Hepatocyte (in vitro differentiated cells): Measurements from ENCODE around the gene VSIG10L2. TPM values are rescaled to one million over a fixed set of nuclear protein-coding genes. Genes with fewer than 3 reads are reported as not detected.

Experiments
- DNase-seq: peaks from one replicate; pipeline ENCODE4 v3.0.0-alpha.2; 2016; ENCODE audit warnings: low spot score
- H2AFZ ChIP-seq: fragments of 200-600 bp; sonication (generic); 2 replicates; pipeline ENCODE4 v1.6.0; 2016; ENCODE audit warnings: antibody characterized with exemption, mild to moderate bottlenecking
- H3K27ac ChIP-seq: fragments of 200-600 bp; sonication (generic); 2 replicates; pipeline ENCODE4 v1.5.1; 2016; ENCODE audit warnings: mild to moderate bottlenecking
- H3K27me3 ChIP-seq: fragments of 200-600 bp; sonication (generic); 2 replicates; pipeline ENCODE4 v1.6.1; 2016
- H3K36me3 ChIP-seq: fragments of 200-600 bp; sonication (generic); replicated peaks from 2 replicates; pipeline ENCODE4 v1.5.1; 2016; ENCODE audit warnings: low read depth; ENCODE audit not compliant: insufficient read depth
- H3K4me1 ChIP-seq: fragments of 200-600 bp; sonication (generic); 2 replicates; pipeline ENCODE4 v1.5.1; 2016; ENCODE audit warnings: mild to moderate bottlenecking, moderate library complexity; ENCODE audit not compliant: insufficient read depth
- H3K4me2 ChIP-seq: fragments of 200-600 bp; sonication (generic); 2 replicates; pipeline ENCODE4 v1.6.0; 2016
- H3K4me3 ChIP-seq: fragments of 200-600 bp; sonication (generic); 2 replicates; pipeline ENCODE4 v1.5.1; 2016; ENCODE audit warnings: mild to moderate bottlenecking
- H3K79me2 ChIP-seq: fragments of 200-600 bp; sonication (generic); 2 replicates; pipeline ENCODE4 v1.6.0; 2017; ENCODE audit warnings: mild to moderate bottlenecking
- H3K9me2 ChIP-seq: fragments of 200-600 bp; sonication (generic); replicated peaks from 2 replicates; pipeline ENCODE4 v1.6.0; 2017; ENCODE audit warnings: mild to moderate bottlenecking; ENCODE audit not compliant: insufficient read depth
- H3K9me3 ChIP-seq: fragments of 200-600 bp; sonication (generic); 2 replicates; pipeline ENCODE4 v1.5.1; 2016; ENCODE audit warnings: low read depth, mild to moderate bottlenecking
- H4K20me1 ChIP-seq: fragments of 200-600 bp; sonication (generic); 2 replicates; pipeline ENCODE4 v1.6.0; 2016; ENCODE audit warnings: mild to moderate bottlenecking; ENCODE audit not compliant: insufficient read depth, poor library complexity, severe bottlenecking
- CTCF ChIP-seq: fragments of 200-600 bp; sonication (generic); IDR thresholded peaks from 2 replicates; pipeline ENCODE4 v1.5.1; 2016; ENCODE audit warnings: antibody characterized with exemption, mild to moderate bottlenecking; ENCODE audit not compliant: poor library complexity
- EZH2 ChIP-seq: fragments of 200-600 bp; sonication (generic); IDR thresholded peaks from 2 replicates; pipeline ENCODE4 v1.6.1; 2016; ENCODE audit warnings: antibody characterized with exemption, mild to moderate bottlenecking, borderline replicate concordance
- EZH2phosphoT487 ChIP-seq: fragments of 200-600 bp; sonication (generic); IDR thresholded peaks from one replicate; pipeline ENCODE4 v1.6.1; 2018; ENCODE audit warnings: antibody characterized with exemption, mild to moderate bottlenecking, low read depth, moderate library complexity; ENCODE audit not compliant: unreplicated experiment, severe bottlenecking
- WGBS: methylation state at CpG from one replicate; pipeline ENCODE4 v1.1.6; 2016; ENCODE audit warnings: low lambda C conversion rate; ENCODE audit errors: missing lambda C conversion rate; 5-methylcytosine and 5-hydroxymethylcytosine counted together
- polyA plus RNA-seq: library from polyadenylated mRNA; unstranded; fragments of >200 nt; fragmentation: Nextera tagmentation; extraction: Ambion mirVana; gene quantifications from 2 replicates; pipeline ENCODE4 v1.2.1, GENCODE V29; 2016
- total RNA-seq: library from RNA; depleted of rRNA; stranded (reverse); fragments of >200 nt; gene quantifications from 2 replicates; pipeline ENCODE4 v1.2.3, GENCODE V29; 2014

The VSIG10L2 gene
- total and polyA plus RNA-seq, 2 experiments from 2014 or later, result not detected

- H4K20me1 ChIP-seq, result no peaks in the 10 kb centered on the region
- H3K79me2 ChIP-seq, result no peaks in the 10 kb centered on the region
- no peaks in the 10 kb centered on the region for H3K9me2 ChIP-seq
- H3K4me3 ChIP-seq, result no peak overlapping the region
- no peaks in the 10 kb centered on the region for H3K36me3 ChIP-seq
- no peak overlapping the region for H3K27ac ChIP-seq
- WGBS, result 85% methylated on average over 13 of the region's 13 CpGs
- TF ChIP-seq EZH2phosphoT487 (no peak), EZH2 (no peak), CTCF (no peak)
- DNase-seq, result no peak
- no peak overlapping the region for H2AFZ ChIP-seq
- H3K4me1 ChIP-seq, result no peaks in the 10 kb centered on the region
- H3K4me2 ChIP-seq, result no peak overlapping the region
- no peaks in the 10 kb centered on the region for H3K27me3 ChIP-seq
- H3K9me3 ChIP-seq, result no peaks in the 10 kb centered on the region
These were observed 1.4 kb upstream of the VSIG10L2 start for GRCh38 chr11:125944350-125945010.

DNA sequence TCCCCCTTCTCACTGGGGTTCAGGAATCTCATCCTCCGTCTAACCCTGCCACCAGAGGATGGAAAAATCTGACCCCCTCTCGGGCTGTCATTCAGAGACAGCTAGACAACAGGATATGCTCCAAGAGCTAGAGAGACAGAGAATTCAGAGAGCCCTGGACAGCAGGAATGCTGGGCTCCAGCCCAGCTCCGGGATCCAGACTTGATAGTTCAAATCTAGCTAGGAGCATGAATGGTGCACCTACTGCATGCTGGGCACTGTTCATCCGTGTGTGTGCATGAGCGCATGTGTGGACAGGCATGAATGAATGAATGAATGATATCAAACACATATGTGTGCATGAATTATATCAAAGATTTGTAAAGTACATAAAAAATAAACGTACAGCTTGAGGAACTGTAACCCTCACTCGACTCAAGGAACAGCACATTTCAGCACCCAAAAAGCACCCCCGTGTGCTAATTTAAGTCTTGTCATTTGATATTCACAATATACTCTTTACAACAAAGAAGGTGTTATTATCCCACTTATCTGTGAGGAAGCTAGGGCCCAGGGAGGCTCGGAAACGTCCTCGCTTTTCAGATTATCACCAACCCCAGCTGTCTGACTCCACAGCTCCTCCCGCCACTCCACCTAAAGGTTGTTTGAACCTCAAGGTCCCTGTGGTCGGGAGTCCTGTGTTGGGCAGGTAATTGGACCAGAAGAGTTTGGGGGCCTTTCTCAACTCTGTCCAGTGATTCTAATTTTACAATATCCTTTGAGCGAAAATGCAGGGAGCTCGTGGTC, 640 bp upstream of the VSIG10L2 start:
- Histone ChIP-seq H3K4me2 (no peak overlapping the region), H2AFZ (no peak overlapping the region), H3K79me2 (no peaks in the 10 kb centered on the region), H3K27ac (no peak overlapping the region), H3K9me2 (no peaks in the 10 kb centered on the region), H3K36me3 (no peaks in the 10 kb centered on the region), H3K27me3 (no peaks in the 10 kb centered on the region), H3K4me1 (no peaks in the 10 kb centered on the region), H3K9me3 (no peaks in the 10 kb centered on the region), H4K20me1 (no peaks in the 10 kb centered on the region), H3K4me3 (no peak overlapping the region)
- no peak for DNase-seq
- WGBS, result 80% methylated on average over 15 of the region's 15 CpGs
- TF ChIP-seq CTCF (no peak), EZH2 (no peak), EZH2phosphoT487 (no peak)

GRCh38 chr11:125946712-125947418, 1.0 kb downstream of the VSIG10L2 start:
- Histone ChIP-seq H3K36me3 (no peaks in the 10 kb centered on the region), H3K79me2 (no peaks in the 10 kb centered on the region), H3K4me2 (no peak overlapping the region), H3K4me3 (no peak overlapping the region), H3K27me3 (no peaks in the 10 kb centered on the region), H3K9me3 (no peaks in the 10 kb centered on the region), H3K27ac (no peak overlapping the region), H4K20me1 (no peaks in the 10 kb centered on the region), H3K9me2 (no peaks in the 10 kb centered on the region), H2AFZ (no peak overlapping the region), H3K4me1 (no peaks in the 10 kb centered on the region)
- TF ChIP-seq EZH2phosphoT487 (no peak), EZH2 (no peak), CTCF (no peak)
- no peak for DNase-seq
- WGBS, result 91% methylated on average over 14 of the region's 14 CpGs
